Measurements from ENCODE around the gene GMDS. TPM values are rescaled to one million over a fixed set of nuclear protein-coding genes. Genes with fewer than 3 reads are reported as not detected.

Gene GMDS
- total and polyA plus RNA-seq, 2 donors (not counting 1 experiment from before 2014, with no cell fraction given): 11.5 to 16.4 TPM

DNA sequence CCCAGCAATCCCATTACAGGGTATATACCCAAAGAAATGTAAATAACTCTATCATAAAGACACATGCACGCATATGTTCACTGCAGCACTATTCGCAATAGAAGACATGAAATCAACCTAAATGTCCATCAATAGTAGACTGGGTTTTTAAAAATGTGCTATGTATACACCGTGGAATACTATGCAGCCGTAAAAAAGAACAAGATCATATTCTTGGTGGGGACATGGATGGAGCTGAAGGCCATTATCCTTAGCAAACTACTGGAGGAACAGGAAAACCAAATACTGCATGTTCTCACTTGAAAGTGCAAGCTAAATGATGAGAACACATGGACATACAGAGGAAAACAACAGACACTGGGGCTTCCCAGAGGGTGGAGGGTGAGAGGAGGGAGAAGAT is 201.2 kb downstream of the GMDS start:
- Mint-ChIP-seq H3K4me1 (no peaks in the 10 kb centered on the region), H3K27me3 (no peaks in the 10 kb centered on the region), H3K9me3 (ENCODE audit: insufficient read depth) (peaks cover 4% of the 10 kb centered on the region), H3K27ac (no peak overlapping the region), H3K4me3 (no peak overlapping the region)
- Histone ChIP-seq H3K27me3 (replicated peaks in 1 of 4; ENCODE audit: control extremely low read depth in 1 of 4, control insufficient read depth in 3 of 4, insufficient read depth in 4 of 4, low read length in 3 of 4) (no peaks in the 10 kb centered on the region), H3K36me3 (replicated peaks in 1 of 2; ENCODE audit: control extremely low read depth in 1 of 2, control insufficient read depth in 1 of 2, extremely low read depth in 1 of 2, insufficient read depth in 2 of 2, low read length in 1 of 2) (no peaks in the 10 kb centered on the region), H3K4me2 (replicated peaks; ENCODE audit: low read depth, low read length, poor library complexity, severe bottlenecking) (no peak overlapping the region), H3K4me3 (ENCODE audit: control extremely low read depth in 1 of 5, extremely low read depth in 1 of 5, insufficient read depth in 1 of 5, low read depth in 2 of 5, low read length in 4 of 5) (no peak overlapping the region), H2AFZ (ENCODE audit: insufficient read depth, low read depth, low read length, poor library complexity, severe bottlenecking) (no peak overlapping the region), H3K9ac (ENCODE audit: low read length) (no peak overlapping the region), H3K79me2 (ENCODE audit: control insufficient read depth, insufficient read depth, low read length) (no peaks in the 10 kb centered on the region), H3K27ac (ENCODE audit: low read length in 2 of 2) (no peak overlapping the region), H4K20me1 (ENCODE audit: control insufficient read depth, insufficient read depth, low read length, poor library complexity, severe bottlenecking) (no peaks in the 10 kb centered on the region), H3K4me1 (ENCODE audit: control insufficient read depth in 2 of 2, insufficient read depth in 2 of 2, low read length in 2 of 2) (no peaks in the 10 kb centered on the region), H3K9me3 (ENCODE audit: control extremely low read depth in 1 of 3, control insufficient read depth in 2 of 3, insufficient read depth in 1 of 3, low read length in 2 of 3) (peaks cover 0 to 1% (median 0%) of the 10 kb centered on the region in 3 donors)
- TF ChIP-seq CTCF (IDR thresholded peaks at IDR 0.05) (no peak), EZH2 (IDR thresholded peaks at IDR 0.05; ENCODE audit: borderline replicate concordance, insufficient read depth, low read depth, low read length, poor library complexity, severe bottlenecking) (no peak)
- DNase-seq (no peak), ATAC-seq (ENCODE audit: low read depth) (no peak)
- intact Hi-C loops (cut with micrococcal nuclease): no loop called here
- ChIA-PET POLR2A (no interaction called here), CTCF (no interaction called here)
- WGBS (ENCODE audit: insufficient coverage): no CpG with 5 or more reads among the region's 4 CpGs

GRCh38 chr6:2042956-2043648 is 202.3 kb downstream of the GMDS start:
- Histone ChIP-seq H3K9ac (ENCODE audit: low read length) (no peak overlapping the region), H3K9me3 (ENCODE audit: control extremely low read depth in 1 of 3, control insufficient read depth in 2 of 3, insufficient read depth in 1 of 3, low read length in 2 of 3) (peaks cover 0 to 1% (median 0%) of the 10 kb centered on the region in 3 donors), H2AFZ (ENCODE audit: insufficient read depth, low read depth, low read length, poor library complexity, severe bottlenecking) (no peak overlapping the region), H3K4me2 (replicated peaks; ENCODE audit: low read depth, low read length, poor library complexity, severe bottlenecking) (no peak overlapping the region), H3K79me2 (ENCODE audit: control insufficient read depth, insufficient read depth, low read length) (no peaks in the 10 kb centered on the region), H3K36me3 (replicated peaks in 1 of 2; ENCODE audit: control extremely low read depth in 1 of 2, control insufficient read depth in 1 of 2, extremely low read depth in 1 of 2, insufficient read depth in 2 of 2, low read length in 1 of 2) (no peaks in the 10 kb centered on the region), H3K27me3 (replicated peaks in 1 of 4; ENCODE audit: control extremely low read depth in 1 of 4, control insufficient read depth in 3 of 4, insufficient read depth in 4 of 4, low read length in 3 of 4) (no peaks in the 10 kb centered on the region), H3K4me1 (ENCODE audit: control insufficient read depth in 2 of 2, insufficient read depth in 2 of 2, low read length in 2 of 2) (no peaks in the 10 kb centered on the region), H3K4me3 (ENCODE audit: control extremely low read depth in 1 of 5, extremely low read depth in 1 of 5, insufficient read depth in 1 of 5, low read depth in 2 of 5, low read length in 4 of 5) (no peak overlapping the region), H3K27ac (ENCODE audit: low read length in 2 of 2) (no peak overlapping the region), H4K20me1 (ENCODE audit: control insufficient read depth, insufficient read depth, low read length, poor library complexity, severe bottlenecking) (no peaks in the 10 kb centered on the region)
- no peak for ATAC-seq (ENCODE audit: low read depth)
- ChIA-PET POLR2A (no interaction called here), CTCF (no interaction called here)
- intact Hi-C loops (cut with micrococcal nuclease): no loop called here
- Mint-ChIP-seq H3K27me3 (no peaks in the 10 kb centered on the region), H3K4me1 (no peaks in the 10 kb centered on the region), H3K27ac (no peak overlapping the region), H3K9me3 (ENCODE audit: insufficient read depth) (peaks cover 4% of the 10 kb centered on the region), H3K4me3 (no peak overlapping the region)
- 95% methylated on average over 4 of the region's 6 CpGs for WGBS (ENCODE audit: insufficient coverage)
- no peak for TF ChIP-seq EZH2 (IDR thresholded peaks at IDR 0.05; ENCODE audit: borderline replicate concordance, insufficient read depth, low read depth, low read length, poor library complexity, severe bottlenecking)
- TF ChIP-seq CTCF (IDR thresholded peaks at IDR 0.05): no peak
- DNase-seq: no peak
